Stimulated activated CD4-positive, alpha-beta T cell treated with anti-CD3 and anti-CD28 coated beads, Interleukin-4, amount 100 ng/mL, for 4 hours (primary cell): ENCODE data around the gene ECT2.
"Not testable (repeated sequence)": the region's sequence is repeated elsewhere in the genome, so short reads cannot be mapped to it uniquely, and the experiment has no call there.

Experiments used
- DNase-seq, 2 experiments: peaks; one replicate each; pipeline ENCODE4 v3.0.0-alpha.2; 2020

Gene ECT2

GRCh38 chr3:172866726-172867350 is 116.3 kb downstream of the ECT2 start:
- DNase-seq: not testable (repeated sequence)

GRCh38 chr3:172868582-172869200 is 118.2 kb downstream of the ECT2 start:
- DNase-seq: no peak

GRCh38 chr3:172869368-172869771 is 118.8 kb downstream of the ECT2 start:
- DNase-seq: no peak

- DNase-seq: no peak
These were observed 119.4 kb downstream of the ECT2 start for GRCh38 chr3:172869784-172870518.
